SIG-M5 (cell line): ENCODE measurements around the gene PRPF6.

ENCODE experiments used
- DNase-seq: peaks from one replicate; lab custom pipeline; 2025; lab: John Stamatoyannopoulos, UW

The PRPF6 gene

DNA sequence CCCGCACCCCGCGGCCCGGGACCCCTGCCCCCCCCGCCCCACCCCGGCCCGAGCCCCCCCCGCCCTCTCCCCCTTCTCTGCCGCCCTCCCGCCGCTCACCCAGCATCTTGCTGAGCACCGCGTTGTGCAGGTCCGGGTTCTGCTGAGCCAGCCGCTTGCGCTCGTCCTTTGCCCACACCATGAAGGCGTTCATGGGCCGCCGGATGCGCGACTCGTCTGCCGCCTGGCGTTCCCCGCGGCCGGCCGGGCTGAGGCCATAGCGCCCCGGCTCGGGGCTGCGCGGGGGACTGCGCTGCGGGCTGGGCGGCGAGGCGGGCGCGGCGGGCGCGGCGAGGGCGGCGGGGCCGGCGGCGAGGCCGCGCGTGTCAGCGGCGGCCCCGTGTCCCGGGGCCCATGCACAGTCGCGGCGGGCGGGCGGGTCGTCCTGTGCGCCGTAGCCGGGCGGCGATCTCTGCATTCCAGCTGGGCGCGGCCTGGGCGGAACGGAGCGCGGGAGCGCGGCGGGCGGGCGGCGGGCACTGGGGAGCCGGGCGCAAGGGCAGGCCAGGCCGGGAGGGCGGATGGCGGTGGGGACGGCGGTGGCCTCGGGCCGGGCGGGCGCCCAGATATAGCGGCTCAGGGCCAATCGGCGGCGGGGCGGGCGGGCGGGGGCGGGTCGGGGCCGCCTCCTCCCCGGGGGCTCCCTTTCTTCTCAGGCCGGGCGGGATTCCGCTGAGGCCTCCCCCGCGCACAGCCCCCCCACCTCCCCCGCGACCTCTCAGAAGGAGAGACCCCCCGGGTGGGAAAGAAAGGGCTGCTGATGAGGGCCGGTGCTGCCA, 68.3 kb downstream of the PRPF6 start, which contains the start of gene SOX18:
TSS of gene SOX18 (minus strand) at position 580 of the 818 bp plus-strand sequence. CDS start at position 457, 123 bp downstream.
- no peak for DNase-seq

DNA sequence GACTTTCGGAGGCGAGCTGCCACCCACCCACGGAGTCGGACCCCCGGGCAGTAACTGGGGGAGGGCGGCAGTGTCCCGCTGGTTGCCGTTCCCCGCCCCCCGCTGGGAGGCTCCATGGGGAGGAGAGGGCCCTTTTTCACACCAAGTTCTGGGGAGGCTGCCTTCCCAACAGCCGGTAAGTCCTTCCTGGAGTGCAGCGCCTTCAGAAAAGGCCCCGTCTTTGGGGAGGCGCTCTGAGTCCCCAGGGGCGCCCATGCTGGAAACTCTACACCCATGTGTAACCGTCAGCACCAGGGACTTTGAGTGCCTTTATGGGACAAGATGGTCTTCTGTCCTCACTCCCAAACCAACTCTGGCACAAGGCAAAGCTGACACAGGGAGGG, 68.9 kb downstream of the PRPF6 start:
- no peak for DNase-seq

DNA sequence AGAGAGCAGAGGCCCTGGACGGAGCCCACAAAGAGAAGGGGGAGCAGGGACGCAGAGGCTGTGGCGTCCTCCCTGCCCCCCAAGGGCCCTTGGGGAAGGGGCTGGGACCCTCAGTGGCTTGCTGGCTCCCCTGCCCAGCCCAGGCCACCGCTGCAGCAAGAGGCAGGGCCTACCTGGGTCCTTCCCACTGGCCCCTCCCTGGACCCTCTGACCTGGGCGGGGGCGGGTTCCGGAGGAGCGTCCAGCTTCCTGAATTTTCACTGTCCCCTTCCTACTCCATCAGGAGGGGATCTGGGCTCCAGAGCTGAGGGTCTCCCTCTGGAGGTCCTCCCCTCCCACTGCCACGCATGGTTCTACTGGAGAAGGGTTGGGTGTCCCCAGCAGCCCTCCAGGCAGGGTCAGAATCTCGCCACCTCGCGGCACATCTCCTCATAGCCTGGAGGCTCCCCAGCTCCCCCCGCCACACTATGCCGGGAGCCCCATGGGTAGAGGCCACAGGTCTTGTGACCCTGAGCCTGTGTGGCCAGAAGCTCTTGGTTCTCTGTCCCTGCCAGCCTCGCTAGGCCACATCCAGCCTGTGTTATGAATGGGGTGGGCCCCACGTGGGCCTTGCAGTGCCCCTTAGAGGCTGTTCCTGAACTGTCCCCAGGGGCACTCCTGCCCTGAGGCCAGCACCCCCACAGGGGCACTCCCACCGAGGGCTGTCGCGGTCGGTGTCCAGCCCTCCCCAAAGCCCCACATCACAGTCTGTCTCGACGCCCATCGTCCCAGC, 69.5 kb downstream of the PRPF6 start:
- DNase-seq, result no peak

DNA sequence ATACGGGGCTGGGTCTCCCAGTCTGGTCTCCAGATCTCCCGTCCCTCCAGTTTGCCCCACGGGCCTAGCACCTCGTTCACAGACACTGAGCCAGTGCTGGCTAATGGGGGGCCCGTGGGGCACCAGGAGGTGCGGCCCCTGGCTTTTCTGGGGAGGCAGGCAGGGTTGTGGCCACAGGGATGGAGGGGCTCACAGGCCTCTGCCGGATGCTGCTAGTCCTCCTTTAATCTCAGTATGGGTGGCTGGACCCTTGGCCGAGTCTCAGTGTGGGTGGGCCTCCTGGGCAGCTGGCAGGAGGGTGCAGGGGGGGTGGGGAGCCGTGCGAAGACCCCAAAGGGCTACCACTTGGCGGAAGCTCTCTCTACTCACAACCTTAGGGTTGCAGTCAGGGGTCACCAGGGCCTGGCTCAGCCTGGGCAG, 70.1 kb downstream of the PRPF6 start:
- DNase-seq, result no peak

DNA sequence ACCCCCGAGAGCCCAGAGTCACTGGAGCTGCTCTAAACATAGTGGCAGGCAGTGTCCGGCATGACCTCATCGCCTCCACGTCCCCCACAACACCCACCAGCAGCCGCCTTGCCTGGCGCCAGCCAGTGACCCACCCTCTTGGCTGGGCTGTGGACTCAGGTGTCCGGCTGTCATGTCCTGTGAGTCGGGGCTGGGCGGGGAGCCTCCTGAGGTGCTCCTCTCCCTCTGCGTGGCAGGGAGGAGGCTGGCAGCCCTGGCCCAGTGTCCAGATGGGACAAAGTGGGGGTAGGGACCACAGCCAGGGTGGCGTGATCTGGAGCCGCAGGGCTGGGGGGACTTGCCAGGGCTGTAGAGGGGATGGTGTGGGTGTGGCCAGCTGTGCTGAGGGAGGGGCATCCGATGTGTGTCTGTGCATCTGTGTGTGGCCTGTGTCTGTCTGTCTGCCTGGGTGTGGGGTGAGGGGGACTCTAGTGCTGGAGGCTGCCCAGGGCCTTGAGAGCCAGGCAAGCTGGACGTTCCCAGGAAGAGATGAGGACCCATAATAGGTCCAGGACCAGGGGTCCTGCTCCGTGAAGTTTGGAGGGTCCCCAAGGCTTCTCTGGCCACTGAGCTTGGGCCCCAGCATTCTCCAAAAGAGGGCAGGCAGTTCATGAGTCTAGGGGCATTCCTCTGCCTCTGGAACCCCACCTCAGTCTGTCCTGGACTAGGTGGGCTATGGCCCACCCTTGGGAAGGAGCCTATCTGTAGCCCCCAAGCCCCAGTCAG, 70.8 kb downstream of the PRPF6 start:
- DNase-seq, result no peak

DNA sequence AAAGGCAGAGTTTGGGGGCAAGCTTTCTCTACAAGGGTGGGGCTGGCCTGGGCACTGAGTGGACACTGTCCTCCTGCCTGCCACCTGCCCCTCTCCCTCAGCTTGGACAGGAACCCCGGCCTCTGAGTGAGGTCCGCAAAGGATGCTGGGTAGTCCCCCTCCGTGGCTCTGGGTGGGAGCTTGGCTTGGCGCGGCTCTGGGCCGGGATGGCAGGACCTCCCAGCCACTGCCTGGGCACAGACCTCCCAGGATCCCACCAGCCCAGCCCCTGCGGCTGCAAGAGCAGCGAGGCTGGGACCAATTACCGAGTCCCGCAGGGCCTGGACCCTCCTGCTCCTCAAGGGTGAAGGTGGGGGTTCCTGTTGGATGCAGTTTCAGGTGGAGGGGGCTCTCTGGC, 71.4 kb downstream of the PRPF6 start:
- DNase-seq, result no peak

DNA sequence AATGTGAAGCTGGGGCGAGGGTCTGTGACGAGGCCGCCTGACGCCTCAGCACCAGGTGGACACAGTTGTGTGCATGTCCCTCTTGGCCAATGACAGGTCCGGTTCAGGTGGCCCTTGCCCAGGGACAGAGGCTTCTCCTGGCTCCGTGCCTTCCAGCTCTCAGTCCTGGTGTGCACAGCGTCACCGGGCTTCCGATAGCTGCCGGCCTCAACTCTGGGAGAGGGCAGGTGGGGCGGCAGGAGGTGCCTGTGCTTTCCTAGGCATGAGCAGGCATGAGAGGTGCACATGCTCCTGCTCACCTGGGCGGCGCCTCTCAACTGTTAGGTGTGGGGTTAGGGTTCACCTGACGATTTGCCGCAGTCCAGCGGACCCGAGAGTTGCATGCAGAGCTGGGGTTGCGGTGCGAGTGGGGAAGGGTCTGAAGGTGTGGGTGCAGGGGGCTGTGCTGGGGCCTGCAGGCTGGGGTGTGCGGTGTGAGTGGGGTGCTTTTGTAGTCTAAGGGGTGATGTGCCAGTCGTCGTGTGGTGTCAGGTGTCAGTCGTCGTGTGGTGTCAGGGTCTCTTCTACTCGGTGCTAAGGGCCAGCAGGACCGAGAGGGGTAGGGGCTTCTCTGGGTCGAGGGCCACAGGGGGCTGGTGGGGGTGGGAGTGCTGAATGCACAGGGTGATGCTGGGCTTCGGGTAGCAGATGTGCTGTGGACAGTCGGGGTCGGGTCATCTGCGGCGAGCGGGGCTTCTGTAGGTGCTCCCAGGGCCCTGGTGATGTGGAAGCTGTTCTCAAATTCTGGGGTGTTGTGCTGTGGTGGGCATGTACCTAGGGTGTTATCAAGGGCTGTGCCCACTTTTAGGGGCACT, 72.3 kb downstream of the PRPF6 start:
- no peak for DNase-seq

DNA sequence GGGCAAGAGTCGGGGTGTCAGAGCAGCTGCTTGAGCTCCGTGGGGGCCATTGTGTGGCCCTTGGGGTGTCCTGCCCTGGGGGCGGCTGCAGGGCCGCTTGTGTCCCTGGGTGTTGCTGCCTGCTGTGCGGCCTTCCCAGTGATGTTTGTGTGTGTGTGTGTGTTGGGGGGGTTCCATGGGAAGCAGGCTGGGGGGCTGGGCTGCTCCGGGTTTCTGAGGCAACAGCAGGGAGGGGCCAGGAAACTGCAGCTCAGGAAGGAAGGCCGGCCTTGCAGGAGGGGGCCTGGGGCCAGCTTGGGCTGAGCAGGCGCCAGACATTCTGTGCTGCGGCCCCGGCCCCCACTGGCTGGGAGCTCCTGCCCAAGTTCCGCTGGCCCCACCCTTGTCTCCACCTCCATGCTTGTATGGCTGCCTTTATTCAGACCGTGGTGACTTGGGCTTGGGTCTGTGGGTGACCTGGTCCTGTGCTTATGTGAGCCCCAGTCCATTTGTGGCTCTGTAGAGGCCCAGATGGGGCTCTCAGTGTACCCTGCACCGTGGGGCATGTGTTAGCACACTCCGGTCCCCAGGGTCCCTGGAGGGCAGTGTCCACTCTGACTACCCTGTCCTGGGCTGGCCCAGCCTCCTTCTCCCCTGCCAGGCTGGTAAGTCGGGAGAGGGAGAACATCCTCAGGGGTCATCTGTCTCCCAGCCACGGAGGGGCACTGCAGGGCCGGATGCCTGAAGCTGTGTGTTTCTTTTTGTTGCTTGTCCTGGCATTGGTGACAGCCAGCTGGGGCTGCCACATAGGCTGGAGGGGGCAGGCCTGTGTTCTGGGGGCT, 73.1 kb downstream of the PRPF6 start:
- no peak for DNase-seq

DNA sequence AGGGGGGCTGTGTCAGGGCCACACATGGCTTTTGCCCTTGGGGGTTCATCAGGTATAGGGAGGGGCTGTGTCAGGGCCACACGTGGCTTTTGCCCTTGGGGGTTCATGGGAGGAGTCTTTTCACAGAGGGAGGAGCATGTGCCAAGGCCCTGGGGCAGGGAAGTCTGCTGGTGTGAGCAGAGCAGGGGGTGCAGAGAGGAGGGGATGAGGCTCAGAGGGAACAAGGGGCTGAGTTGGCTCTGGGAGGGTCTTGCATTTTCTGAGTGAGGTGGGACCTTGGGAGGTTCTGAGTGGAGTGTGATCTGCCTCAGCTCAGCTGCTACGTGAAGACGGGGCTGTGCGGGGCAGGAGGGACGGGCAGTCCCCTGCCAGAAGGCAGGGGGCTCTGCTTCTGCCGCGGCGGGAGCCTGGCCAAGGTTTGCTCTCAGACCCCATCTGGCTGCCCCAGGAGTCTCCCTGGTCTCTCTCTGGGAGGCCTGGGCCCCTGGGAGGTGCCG, 74.5 kb downstream of the PRPF6 start:
- DNase-seq, result no peak

DNA sequence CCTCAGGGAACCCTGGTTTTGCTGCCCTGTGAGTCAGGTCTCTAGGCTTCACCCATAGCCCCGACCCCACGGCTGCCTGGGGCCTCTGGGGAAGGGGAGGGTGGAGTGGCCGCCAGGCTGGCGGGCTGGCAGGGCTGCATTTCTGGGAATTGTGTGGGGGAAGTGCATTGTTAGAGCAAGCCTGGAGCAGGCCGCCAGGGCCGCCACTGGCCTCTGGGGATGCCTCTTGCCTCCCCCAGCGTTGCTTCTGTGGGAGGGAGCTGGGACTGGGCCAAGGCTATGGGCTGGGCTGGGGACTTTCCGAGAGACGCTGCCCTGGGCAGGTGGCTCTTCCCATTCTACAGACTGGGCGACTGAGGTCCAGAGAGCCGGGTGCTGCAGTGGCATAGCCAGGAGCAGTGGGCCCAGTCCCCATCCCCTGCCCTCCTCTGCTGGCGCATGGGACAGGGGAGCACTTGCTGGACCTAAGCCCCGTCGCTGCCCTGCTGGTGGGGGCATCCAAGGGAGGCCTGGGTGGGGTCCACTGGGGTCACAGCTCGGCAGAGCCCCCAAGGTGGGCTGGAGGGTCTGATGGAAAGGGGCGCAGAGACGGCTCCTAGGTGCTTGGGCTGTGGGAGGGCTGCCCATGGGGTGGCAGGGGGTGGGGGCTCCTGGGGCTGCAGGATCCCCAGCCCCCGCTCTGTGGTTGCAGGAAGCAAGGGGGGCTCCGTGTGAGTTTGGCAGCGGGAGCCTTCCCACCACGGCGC, 75.1 kb downstream of the PRPF6 start:
- no peak for DNase-seq

DNA sequence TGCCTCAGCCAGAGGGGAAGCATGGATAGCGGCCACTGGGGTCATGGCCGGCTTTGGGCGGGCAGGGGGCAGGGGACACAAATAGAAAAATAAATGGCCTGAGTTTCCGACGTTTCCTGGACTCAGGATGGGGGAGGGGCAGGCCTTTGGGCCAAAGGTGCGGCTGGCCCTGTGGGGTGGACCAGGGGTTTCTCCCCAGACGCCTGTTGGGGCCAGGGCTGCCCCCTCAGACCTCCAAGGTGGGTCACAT, 75.6 kb downstream of the PRPF6 start:
- DNase-seq, result no peak

DNA sequence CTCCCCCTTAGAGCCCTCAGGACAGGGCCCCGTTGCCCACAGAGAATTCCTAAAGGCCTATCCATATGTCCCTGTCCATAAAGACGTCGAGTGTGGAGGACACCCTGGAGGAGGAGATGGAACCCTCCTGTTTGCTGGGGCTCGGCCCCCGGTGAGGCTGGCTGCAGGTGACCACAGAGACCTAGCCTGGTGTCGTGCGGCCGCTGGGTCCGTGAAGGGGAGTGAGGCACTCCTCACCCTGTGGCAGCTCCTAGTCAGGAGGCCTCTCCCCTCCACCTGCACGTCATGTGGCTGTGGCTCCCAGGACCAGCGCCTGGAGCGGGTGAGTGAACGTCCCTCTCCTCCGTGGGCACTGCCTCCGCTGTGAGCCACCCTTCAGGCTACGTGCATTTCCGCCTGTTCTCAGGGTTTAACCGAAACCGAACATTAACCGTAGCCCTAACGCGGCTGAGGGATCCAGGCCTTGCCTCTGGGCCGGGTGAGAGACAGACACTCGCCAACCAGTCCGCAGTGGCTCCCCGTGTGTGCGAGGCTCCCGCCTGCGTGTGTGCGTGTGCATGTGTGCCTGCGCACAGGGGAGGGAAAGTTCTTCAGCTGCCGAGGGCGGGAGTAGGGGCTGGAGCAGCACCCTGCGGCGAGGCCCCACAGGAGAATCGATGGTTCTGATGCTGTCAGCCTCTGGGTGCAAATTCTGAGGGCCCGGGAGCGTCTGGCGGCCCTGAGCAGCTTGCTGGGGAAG, 76.1 kb downstream of the PRPF6 start:
- no peak for DNase-seq

DNA sequence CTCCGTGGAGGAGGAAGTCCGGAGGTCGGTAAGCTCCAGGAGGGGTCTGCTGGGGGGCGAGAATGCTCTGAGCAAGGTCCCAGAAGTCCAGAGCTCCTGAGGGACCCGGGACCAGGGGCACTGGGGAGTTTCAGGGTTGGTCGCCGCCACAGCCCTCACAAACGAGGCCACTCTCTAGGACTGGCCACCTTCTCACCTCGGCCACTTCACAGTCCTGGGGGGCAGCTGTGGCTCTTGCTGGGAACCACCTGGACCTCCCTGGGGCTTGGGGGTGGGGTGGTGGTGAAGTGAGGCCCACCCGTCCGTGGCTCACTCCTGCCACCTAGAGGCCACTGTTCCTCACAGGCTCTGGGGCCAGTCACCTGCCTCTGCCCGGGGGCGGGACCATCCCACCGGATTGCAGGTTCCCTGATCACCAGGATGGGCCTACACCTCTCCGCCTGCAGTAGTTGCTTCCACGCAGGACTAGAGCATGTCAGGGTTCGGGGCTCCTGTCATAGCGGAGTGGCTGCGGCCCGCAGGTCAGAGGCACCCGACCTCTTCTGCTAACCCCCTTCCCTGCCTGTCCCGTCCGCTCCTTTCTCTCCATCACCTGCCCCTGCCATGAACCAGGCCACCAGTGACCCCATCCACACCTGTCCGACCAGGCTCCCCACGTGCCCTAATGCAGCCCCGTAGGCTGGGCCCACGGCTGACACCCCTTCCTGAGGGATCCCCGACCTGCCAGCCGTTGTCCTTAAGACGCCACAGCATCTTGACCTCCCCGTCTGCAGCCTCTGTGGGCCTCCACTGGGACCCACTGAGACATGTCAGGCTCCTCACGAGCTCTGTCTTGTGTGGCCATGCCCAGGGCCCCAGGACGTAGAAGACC, 76.9 kb downstream of the PRPF6 start:
- DNase-seq, result no peak

DNA sequence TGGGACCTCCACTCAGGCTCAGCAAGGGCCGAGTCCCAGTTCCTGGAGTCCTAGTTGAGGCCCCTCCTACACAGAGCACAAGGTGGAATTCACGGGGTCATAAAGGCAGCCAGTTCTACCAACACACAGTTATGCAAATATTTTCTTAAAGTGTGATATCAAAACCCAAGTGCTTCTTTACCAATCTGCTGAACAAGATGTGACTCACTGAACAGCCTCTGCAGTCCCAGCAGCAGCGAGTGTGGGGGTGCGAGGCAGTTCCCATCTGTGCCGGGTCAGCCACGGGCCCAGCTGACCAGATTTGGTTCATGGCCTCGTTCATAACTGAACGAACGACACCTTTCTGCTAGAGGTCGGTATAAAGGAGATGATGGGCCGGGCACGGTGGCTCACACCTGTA, 77.6 kb downstream of the PRPF6 start:
- DNase-seq, result no peak

DNA sequence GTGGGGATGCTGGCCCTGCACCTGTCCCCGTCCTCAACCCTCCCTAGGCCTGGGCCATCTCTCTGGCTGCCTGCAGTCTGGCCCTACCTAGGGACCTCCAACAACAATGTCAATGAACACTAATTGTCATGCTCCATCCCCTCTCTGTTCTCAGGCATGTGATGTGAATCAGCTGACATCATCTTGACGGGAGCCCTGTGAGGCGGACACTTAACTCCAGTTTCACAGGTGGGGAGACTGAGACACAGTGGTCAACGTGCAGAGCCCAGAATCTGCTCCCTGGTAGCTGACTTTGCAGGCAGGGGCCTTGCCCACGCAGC, 81.3 kb downstream of the PRPF6 start:
- DNase-seq, result no peak

DNA sequence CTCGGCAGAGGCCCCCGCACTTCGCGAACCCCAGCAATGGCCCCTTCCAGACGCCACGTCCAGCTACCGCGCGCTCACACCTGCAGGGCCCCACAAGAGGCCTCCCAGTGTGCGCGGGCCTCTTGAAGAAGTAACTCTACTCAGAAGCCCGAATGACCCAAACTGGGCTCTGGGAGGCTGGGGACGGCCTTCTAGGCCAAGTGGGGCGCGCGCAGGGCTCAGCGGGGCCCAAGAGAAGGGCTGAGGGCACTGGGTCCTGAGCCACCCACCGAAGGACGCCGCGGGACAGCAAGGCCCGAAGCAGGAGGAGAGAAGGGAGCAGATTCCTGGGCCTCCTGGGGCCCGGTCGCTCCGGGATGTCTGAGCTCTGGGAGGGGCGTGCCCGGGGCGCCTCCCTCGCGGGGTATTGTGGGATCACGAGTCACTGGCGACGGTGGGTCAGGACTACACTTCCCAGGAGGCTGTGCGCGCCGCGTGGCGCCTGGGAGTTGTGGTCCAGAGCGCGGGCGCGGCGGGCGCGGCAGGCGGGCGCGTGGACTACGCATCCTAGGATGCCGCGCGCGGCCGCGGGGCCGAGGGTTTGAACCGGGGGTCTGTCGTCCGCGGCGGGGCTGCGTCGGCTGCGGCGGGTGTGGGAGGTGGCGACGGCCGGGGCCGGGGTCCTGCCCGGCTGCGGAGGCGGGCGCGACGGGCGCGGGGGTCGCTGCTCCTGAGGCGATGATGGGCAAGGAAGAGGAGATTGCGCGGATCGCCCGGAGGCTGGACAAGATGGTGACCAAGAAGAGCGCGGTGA, 81.9 kb downstream of the PRPF6 start, which contains the start of gene TCEA2:
TSS of gene TCEA2 (plus strand) at position 603 of the 793 bp plus-strand sequence. CDS start at position 718, 115 bp downstream.
- DNase-seq, result peak; percentile 62

DNA sequence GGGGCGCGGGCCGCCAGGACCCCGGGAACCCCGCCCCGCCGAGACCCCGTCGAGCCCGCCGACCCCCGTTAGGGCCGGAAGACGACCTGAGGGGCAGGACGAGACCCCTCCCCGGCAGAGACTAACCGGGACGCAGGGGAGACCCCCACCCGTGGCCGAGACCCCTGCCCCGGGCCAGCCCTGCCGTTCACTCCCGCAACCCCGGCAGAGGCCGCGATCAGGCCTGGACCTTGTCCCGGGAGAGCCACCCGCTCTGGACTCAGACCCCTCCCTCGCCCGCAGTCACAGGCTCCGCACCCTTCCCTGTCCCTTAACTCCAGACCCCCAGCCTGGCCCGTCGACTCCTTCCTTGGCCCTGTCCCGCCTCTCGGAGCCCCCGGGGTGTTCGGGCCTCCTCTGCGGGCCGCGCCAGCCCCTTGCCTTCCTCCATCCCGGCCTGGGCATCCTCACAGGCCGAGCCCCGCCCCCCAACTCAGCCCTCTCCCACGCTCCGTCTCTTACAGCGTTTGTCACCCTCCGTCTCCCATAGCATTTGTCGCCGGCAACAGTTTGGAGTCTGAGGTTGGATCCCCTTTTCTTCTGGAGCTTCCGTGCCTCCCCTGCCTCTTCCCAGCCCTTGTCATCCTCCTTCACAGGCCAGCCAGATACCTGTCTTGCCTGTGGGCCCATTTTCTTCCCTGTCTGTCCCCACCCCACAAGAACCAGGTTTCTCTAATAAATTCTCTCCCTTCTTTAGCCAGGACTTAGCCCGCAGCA, 82.6 kb downstream of the PRPF6 start:
- DNase-seq, result no peak
